ENCODE data around the gene LRPAP1.

DNA sequence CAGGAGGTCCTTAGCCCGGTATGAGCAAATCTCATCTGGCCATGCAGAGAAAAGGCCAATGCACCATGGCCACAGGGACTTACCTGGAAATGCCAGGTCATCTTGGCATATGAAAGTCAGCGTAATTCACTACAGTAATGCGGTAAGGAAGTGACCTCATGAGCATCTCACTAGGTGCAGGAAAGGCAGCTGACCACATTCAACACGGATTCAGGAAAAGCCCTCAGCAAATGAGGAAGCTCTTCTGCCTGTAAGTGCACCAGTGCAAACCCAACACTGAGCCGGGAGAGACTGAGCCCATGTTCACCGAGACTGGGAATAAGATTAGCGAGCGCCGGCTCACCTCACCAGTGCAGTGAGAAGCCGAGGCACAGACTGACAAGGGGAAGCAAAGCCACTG lies 23.7 kb downstream of the LRPAP1 start:
- TF ChIP-seq, protein P1, sequence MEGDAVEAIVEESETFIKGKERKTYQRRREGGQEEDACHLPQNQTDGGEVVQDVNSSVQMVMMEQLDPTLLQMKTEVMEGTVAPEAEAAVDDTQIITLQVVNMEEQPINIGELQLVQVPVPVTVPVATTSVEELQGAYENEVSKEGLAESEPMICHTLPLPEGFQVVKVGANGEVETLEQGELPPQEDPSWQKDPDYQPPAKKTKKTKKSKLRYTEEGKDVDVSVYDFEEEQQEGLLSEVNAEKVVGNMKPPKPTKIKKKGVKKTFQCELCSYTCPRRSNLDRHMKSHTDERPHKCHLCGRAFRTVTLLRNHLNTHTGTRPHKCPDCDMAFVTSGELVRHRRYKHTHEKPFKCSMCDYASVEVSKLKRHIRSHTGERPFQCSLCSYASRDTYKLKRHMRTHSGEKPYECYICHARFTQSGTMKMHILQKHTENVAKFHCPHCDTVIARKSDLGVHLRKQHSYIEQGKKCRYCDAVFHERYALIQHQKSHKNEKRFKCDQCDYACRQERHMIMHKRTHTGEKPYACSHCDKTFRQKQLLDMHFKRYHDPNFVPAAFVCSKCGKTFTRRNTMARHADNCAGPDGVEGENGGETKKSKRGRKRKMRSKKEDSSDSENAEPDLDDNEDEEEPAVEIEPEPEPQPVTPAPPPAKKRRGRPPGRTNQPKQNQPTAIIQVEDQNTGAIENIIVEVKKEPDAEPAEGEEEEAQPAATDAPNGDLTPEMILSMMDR (IDR thresholded peaks at IDR 0.05; ENCODE audit: low read length), result no peak
- TF ChIP-seq EZH2 (IDR thresholded peaks at IDR 0.05; ENCODE audit: borderline replicate concordance, low read length), result no peak

Measured in OCI-LY1 (cell line).